K562 (cell line): ENCODE measurements around the gene FOXJ1. TPM values are rescaled to one million over a fixed set of nuclear protein-coding genes. Genes with fewer than 3 reads are reported as not detected.
A peak's percentile ranks its signal among the peaks of the same experiment; 100 is the strongest.

Experiments used
- ATAC-seq: fragments of 200-7000 bp; cut with Tn5 transposase; 3 replicates; pipeline ENCODE4 v1.9.1; 2020; ENCODE audit warnings: moderate library complexity
- BruUV-seq: library from RNA; stranded (reverse); fragments of 400-500 nt; replicated peaks from 2 replicates; lab custom pipeline; 2021; lab: Mats Ljungman, UMichigan
- CTCF ChIA-PET: fragments of 300-600 bp; formaldehyde crosslinking; extraction: SDS; loops from one replicate; lab custom pipeline; 2021; ENCODE audit warnings: low intra/inter-chr PET ratio; lab: Yijun Ruan, JAX
- POLR2A ChIA-PET: fragments of 300-600, 350-650 bp; sonication (Branson Sonifier 250); formaldehyde crosslinking; extraction: SDS; loops from one replicate; lab custom pipeline; 2021; ENCODE audit warnings: antibody characterized with exemption, inconsistent platforms; lab: Yijun Ruan, JAX
- DNase-seq, 4 experiments: peaks; one replicate each; pipeline versions ENCODE4 v3.0.0 to v3.0.0-alpha.2; 2011 to 2018; ENCODE audit warnings: low spot score in 3 of 4, mixed read lengths in 3 of 4; ENCODE audit errors: extremely low read depth in 1 of 4
- FAIRE-seq: peaks from 2 replicates; lab custom pipeline; 2011; peaks lifted over from hg19 to GRCh38; lab: Jason Lieb, UNC
- H2AFZ ChIP-seq: 2 replicates; pipeline ENCODE4 v1.6.0; 2011; ENCODE audit warnings: low read depth, low read length, control low read depth, inconsistent platforms
- H3K27ac ChIP-seq: fragments of 200-600 bp; 3 replicates; pipeline ENCODE4 v1.8.0; 2011; ENCODE audit warnings: low read depth, mild to moderate bottlenecking, control low read depth, inconsistent platforms, low read length, moderate library complexity, mixed read lengths; ENCODE audit errors: extremely low read depth
- H3K27me3 ChIP-seq, 2 experiments: fragments of 300-600 bp in 1 of 2; 2 replicates in 1 of 2; 3 replicates in 1 of 2; pipeline versions ENCODE4 v1.6.0 to v1.8.0; 2011; ENCODE audit warnings: inconsistent platforms in 2 of 2, low read length in 2 of 2, mild to moderate bottlenecking in 1 of 2, mixed read lengths in 1 of 2, moderate library complexity in 1 of 2; ENCODE audit not compliant: control insufficient read depth in 2 of 2, insufficient read depth in 2 of 2
- H3K36me3 ChIP-seq: fragments of 300-600 bp; 3 replicates; pipeline ENCODE4 v1.8.0; 2011; ENCODE audit warnings: mild to moderate bottlenecking, low read length, inconsistent platforms; ENCODE audit not compliant: control insufficient read depth, insufficient read depth
- H3K4me1 ChIP-seq, 2 experiments: fragments of 200-600 bp in 1 of 2; replicated peaks in 1 of 2; 2 replicates in 1 of 2; 3 replicates in 1 of 2; pipeline versions ENCODE4 v1.5.1 to v1.8.0; 2011; ENCODE audit warnings: inconsistent platforms in 2 of 2, low read length in 2 of 2, mild to moderate bottlenecking in 1 of 2, mixed read lengths in 1 of 2, moderate library complexity in 1 of 2; ENCODE audit not compliant: control insufficient read depth in 2 of 2, insufficient read depth in 2 of 2
- H3K4me2 ChIP-seq: 2 replicates; pipeline ENCODE4 v1.6.1; 2011; ENCODE audit warnings: low read length, control low read depth, inconsistent platforms, mixed read lengths; ENCODE audit not compliant: insufficient read depth
- H3K4me3 ChIP-seq: fragments of 200-600 bp; sonication (generic), shearing (Covaris generic); 2 replicates; pipeline ENCODE4 v1.5.1; 2016; ENCODE audit warnings: control low read depth, inconsistent platforms
- H3K79me2 ChIP-seq: fragments of 200-600 bp; 3 replicates; pipeline ENCODE4 v1.8.0; 2011; ENCODE audit warnings: low read length, inconsistent platforms; ENCODE audit not compliant: control insufficient read depth, insufficient read depth
- H3K9ac ChIP-seq, 2 experiments: 2 replicates each; pipeline versions ENCODE4 v1.6.0 to v1.6.1; 2011; ENCODE audit warnings: low read depth in 2 of 2, low read length in 2 of 2, control low read depth in 1 of 2, inconsistent platforms in 1 of 2, mild to moderate bottlenecking in 1 of 2, mixed read lengths in 1 of 2; ENCODE audit not compliant: insufficient read depth in 1 of 2
- H3K9me1 ChIP-seq: one replicate; pipeline ENCODE4 v1.6.0; 2011; ENCODE audit warnings: inconsistent platforms, mild to moderate bottlenecking, low read length, moderate library complexity; ENCODE audit not compliant: control insufficient read depth, insufficient read depth
- H3K9me3 ChIP-seq: replicated peaks from 2 replicates; pipeline ENCODE4 v1.5.1; 2011; ENCODE audit warnings: low read depth, low read length, inconsistent platforms; ENCODE audit not compliant: control insufficient read depth, insufficient read depth
- H4K20me1 ChIP-seq: replicated peaks from 2 replicates; pipeline ENCODE4 v1.6.1; 2011; ENCODE audit warnings: low read length, inconsistent platforms, mixed read lengths; ENCODE audit not compliant: control insufficient read depth, insufficient read depth
- BCOR ChIP-seq: fragments of 450-650 bp; IDR thresholded peaks from 2 replicates; pipeline ENCODE4 v1.6.1; 2016
- CHCHD3 ChIP-seq: fragments of 250-450 bp; sonication (Bioruptor Pico); IDR thresholded peaks from 2 replicates; pipeline ENCODE4 v2.1.2; 2022; ENCODE audit warnings: mild to moderate bottlenecking
- DIDO1 ChIP-seq: fragments of 450-650 bp; IDR thresholded peaks from 2 replicates; pipeline ENCODE4 v1.6.1; 2016; ENCODE audit warnings: low read depth, missing biosample characterization, missing genetic modification characterization
- EP300 ChIP-seq: IDR thresholded peaks from 2 replicates; pipeline ENCODE4 v1.6.1; 2012; ENCODE audit warnings: low read length, improper control_type of control experiment
- KDM1A ChIP-seq, 2 experiments: fragments of 450-650 bp; IDR thresholded peaks; 2 replicates each; pipeline ENCODE4 v1.6.1; 2016; ENCODE audit warnings: mild to moderate bottlenecking in 2 of 2
- MTA1 ChIP-seq: fragments of 450-650 bp; IDR thresholded peaks from 2 replicates; pipeline ENCODE4 v1.6.1; 2017; ENCODE audit warnings: borderline replicate concordance
- PREB ChIP-seq: sonication (generic); formaldehyde crosslinking; IDR thresholded peaks from 2 replicates; pipeline ENCODE4 v1.8.1; 2023; ENCODE audit warnings: mild to moderate bottlenecking, missing genetic modification reagents
- SMARCE1 ChIP-seq: fragments of 450-650 bp; IDR thresholded peaks from 2 replicates; pipeline ENCODE4 v1.7.1; 2016; ENCODE audit warnings: mild to moderate bottlenecking
- TAF1 ChIP-seq: IDR thresholded peaks from 2 replicates; pipeline ENCODE4 v1.6.1; 2011; ENCODE audit warnings: mild to moderate bottlenecking, low read length, moderate library complexity; ENCODE audit not compliant: insufficient read depth, control insufficient read depth, severe bottlenecking; ENCODE audit errors: extremely low read depth
- ZNF232 ChIP-seq: sonication (generic); formaldehyde crosslinking; IDR thresholded peaks from 2 replicates; pipeline ENCODE4 v1.8.0; 2022; ENCODE audit warnings: mild to moderate bottlenecking, missing genetic modification reagents
- ZNF24 ChIP-seq: fragments of 450-650 bp; IDR thresholded peaks from 2 replicates; pipeline ENCODE4 v1.6.1; 2016
- ZNF512 ChIP-seq: IDR thresholded peaks from 2 replicates; pipeline ENCODE4 v1.6.1; 2016; ENCODE audit warnings: missing genetic modification characterization, missing compliant biosample characterization
- whole genome bisulfite sequencing: fragments of 100-300 bp; shearing (Covaris generic); methylation state at CpG from one replicate; pipeline ENCODE4 v1.1.6; 2016; ENCODE audit warnings: low coverage, mixed read lengths; ENCODE audit not compliant: insufficient coverage; ENCODE audit errors: missing lambda C conversion rate; 5-methylcytosine and 5-hydroxymethylcytosine counted together
- in situ Hi-C: fragments of 300-500 bp; cut with MboI; formaldehyde crosslinking; loops from 4 replicates; pipeline ENCODE4 v1.15.0; 2018; ENCODE audit warnings: inconsistent platforms, mixed read lengths
- intact Hi-C: fragments of 100-400 bp; cut with micrococcal nuclease; formaldehyde crosslinking; loops from 2 replicates; pipeline ENCODE4 v1.14.2; 2022
- polyA plus RNA-seq, 8 experiments: library from polyadenylated mRNA; depleted of rRNA in 4 of 8; stranded (reverse) in 5 of 8; unstranded in 3 of 8; fragments of >200 nt; fragmentation: Nextera tagmentation in 2 of 8; fragmentation: Illumina TruSeq in 1 of 8; extraction: Ambion mirVana in 2 of 8; extraction: Trizol in 1 of 8; gene quantifications; 2 replicates each; pipeline versions ENCODE4 v1.2.1 to v1.2.3, GENCODE V29; 2011 to 2014; ENCODE audit warnings: inconsistent platforms in 1 of 8, missing spikeins in 1 of 8
- total RNA-seq, 7 experiments: library from RNA; depleted of rRNA in 6 of 7; stranded (reverse); fragments of >200 nt in 6 of 7; fragmentation: Illumina TruSeq in 2 of 7; extraction: Trizol in 2 of 7; gene quantifications; 2 replicates each; pipeline versions ENCODE4 v1.2.1 to v1.2.3, GENCODE V29; 2011 to 2021; ENCODE audit warnings: low replicate concordance in 1 of 7

Gene FOXJ1
- total and polyA plus RNA-seq, 9 of the 15 experiments (the other 6 are each of a cell fraction or from before 2014, with no cell fraction given) = 0.07 TPM; not detected in 8

DNA sequence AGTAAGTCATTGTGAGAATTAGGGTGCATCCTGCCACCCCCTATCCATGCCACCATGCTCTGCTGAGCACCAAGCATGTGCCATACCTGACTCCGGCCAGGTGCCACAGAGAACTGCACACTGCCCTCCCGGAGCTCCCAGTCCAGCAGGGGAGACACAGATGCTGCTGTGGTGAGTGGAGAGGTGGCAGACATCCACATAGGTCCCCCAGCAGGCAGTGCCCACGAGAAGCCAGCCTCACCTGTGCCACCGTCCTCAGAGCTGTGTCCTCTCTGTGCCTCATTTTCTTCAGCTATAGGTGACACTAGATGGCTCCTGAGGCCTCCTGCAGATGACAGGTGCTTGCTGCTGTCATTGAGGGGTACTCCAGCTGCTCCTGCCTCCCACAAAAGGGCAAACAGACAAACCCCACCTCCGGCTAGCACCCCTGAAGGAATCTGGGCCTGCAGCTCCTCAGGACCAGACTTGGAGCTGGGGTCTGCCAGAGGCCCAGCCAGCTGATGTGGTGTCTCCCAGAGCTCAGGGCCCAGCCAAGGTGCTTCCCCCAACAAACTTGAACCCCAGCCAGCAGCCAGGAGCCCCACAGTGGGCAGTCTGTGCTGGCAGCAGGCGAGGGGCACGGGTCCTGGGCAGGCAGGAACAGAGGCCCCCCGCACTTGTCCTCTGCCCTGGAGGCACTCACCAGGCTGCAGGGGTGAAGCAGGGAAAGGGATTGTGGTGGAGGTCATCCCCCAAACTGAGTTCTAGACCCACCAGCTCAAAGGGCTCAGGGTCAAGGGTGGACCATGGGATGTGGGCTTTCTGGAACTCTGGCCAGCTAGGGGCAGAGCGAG lies 17.1 kb downstream of the FOXJ1 start (continued):
- TF ChIP-seq DIDO1 (tag) = no peak
- no peak for TF ChIP-seq ZNF232
- TF ChIP-seq TAF1 = no peak
- no peak for TF ChIP-seq CHCHD3 (CRISPR knock-in tag)

GRCh38 chr17:76123191-76123499 lies 17.9 kb downstream of the FOXJ1 start:
- POLR2A ChIA-PET = interaction anchor here (0.7 to 11.3 kb wide), 5 partner anchors 30 to 165 kb away, joined by 3 to 157 read pairs (median 4); no protein-coding TSS in a partner anchor
- H3K4me2 ChIP-seq = no peak overlapping the region

More at GRCh38 chr17:76123191-76123499, 17.9 kb downstream of the FOXJ1 start:
- WGBS = 46% methylated on average over 2 of the region's 5 CpGs
- in situ Hi-C loops (no loop called here), intact Hi-C loops (loop anchor here (5.0 kb wide), 3 partner anchors 59 to 174 kb away; no protein-coding TSS in a partner anchor)
- no peak for ATAC-seq
- Histone ChIP-seq H3K9ac (no peak overlapping the region), H3K4me3 (no peak overlapping the region), H3K27me3 (peaks cover 0 to under 1% of the 10 kb centered on the region in 2 experiments; a peak in 1 of 5 replicates), H3K9me3 (no peaks in the 10 kb centered on the region), H3K36me3 (no peaks in the 10 kb centered on the region), H3K9me1 (peaks cover 4% of the 10 kb centered on the region), H3K79me2 (no peaks in the 10 kb centered on the region), H2AFZ (no peak overlapping the region), H3K27ac (no peak overlapping the region), H4K20me1 (no peaks in the 10 kb centered on the region), H3K4me1 (peaks cover 5 to 21% of the 10 kb centered on the region in 2 experiments; a peak in 4 of 5 replicates)
- CTCF ChIA-PET = interaction anchor here (0.6 to 6.9 kb wide), 2 partner anchors 32 to 156 kb away, joined by 3 to 89 read pairs; no protein-coding TSS in a partner anchor
- DNase-seq = no peak
- no peak for FAIRE-seq
- BruUV-seq = no TSS peak
- TF ChIP-seq SMARCE1 (0 out of 2 replicates have a peak, but pooled peaks have one; percentile 26), KDM1A (IDR thresholded peaks at IDR 0.05) (0 out of 4 replicates have a peak, but pooled peaks of 1 of the 2 experiments have one; percentile 36), MTA1 (peak; percentile 35; the same call in 1 of the 2 replicates), EP300 (no peak), BCOR (peak; percentile 46; the same call in 1 of the 2 replicates), ZNF24 (0 out of 2 replicates have a peak, but pooled peaks have one; percentile 2), ZNF512 (peak; percentile 58), PREB (CRISPR knock-in tag) (no peak)
